ENCODE measurements around the gene TSPAN18.

Gene TSPAN18

GRCh38 chr11:44979543-44980399, 253.0 kb downstream of the TSPAN18 start:
- no peak for DNase-seq (ENCODE audit: low read depth in 2 of 2)

DNA sequence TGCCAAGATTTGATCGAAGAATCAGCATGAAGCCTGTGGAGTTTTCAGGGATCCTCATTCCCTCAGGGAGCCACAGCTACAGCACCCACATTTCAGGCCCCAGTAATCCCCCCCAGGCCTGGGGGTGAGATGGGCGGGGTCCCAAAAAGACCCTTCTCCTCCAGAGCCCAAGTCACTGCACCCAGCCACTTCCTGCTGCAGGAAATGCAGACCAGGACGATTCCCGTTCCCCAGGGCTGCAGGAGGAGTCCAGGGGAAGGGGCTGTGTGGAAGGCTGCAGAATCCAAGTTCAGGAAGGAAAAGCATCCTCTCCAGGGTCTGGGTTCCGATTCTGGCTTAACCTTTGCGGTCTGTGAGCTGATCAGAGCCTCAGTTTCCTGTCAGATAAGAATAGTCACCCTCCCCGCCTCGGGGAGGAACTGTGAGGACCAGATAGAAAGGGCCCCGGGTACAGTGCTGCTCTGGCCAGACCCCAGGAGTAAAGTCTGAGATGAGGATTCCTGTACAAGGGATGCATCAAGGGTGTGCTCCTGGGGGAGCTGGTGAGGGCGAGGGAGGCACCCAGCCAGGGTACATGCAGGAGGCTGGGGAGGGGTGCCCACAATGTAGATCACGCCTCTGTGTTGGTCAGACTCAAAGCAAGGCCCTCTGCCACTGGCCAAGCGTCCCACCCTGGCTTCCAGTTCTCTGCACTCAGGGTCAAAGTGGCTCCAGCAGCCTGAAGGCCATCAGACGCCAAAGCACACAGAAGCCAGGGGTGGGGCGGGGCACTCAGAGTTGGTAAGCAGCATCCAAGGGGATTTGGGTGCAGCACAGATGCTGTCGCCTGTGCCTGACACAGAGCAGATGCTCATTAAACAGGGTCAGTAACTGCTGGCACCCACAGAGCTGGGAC, 254.0 kb downstream of the TSPAN18 start:
- DNase-seq (ENCODE audit: low read depth in 2 of 2), result no peak
